ENCODE data around the gene RPL28.

DNA sequence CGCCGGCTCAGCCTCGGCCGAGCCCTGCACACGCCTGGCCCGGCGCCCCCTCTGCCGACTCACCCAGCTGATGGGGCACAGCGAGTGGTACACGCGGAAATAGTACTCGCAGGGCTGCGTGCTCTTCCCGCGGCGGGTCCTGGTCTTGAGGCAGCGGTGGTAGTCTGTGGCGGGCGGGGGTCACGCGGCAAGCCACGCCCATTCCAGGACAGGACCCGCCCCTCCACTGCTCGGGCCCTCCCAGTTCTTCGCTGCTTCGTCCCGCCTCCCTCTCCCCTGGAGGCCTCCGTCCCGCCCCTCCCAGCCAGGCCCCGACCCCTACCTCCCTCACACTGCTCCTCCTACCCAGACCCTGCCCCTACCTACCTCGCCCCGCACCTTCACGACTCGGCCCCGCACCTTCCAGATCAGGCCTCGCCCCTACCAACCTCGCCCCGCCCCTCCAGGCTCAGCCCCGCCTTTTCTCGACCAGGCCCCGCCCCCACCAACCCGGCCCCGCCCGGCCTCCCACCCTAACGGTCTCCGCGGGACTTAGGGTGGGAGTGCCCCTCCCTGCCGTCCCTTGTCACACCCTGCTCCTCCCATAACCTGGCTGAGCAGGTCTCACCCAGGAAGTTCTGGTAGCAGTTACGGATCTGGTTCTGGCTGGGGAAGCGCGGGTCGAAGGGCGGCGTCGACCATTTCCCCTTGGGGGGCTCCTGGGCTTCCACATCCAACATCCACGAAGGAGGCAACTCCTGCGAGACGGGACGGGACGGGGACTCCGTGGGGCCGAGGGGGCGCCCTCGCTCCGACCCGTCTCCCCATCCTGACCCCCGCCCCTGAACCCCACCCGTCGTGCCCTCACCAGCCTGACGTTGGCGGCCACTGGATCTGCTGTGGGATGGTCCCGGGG lies 31.7 kb upstream of the RPL28 start:
- TF ChIP-seq GATA2 (IDR thresholded peaks at IDR 0.05; ENCODE audit: low read depth, low read length) (no peak), GATA3 (IDR thresholded peaks at IDR 0.05; ENCODE audit: low read depth, low read length) (no peak)
